ENCODE measurements around the gene CNOT3. TPM values are rescaled to one million over a fixed set of nuclear protein-coding genes. Genes with fewer than 3 reads are reported as not detected.

Gene CNOT3
- total RNA-seq, 1 donor: 9.8 TPM

DNA sequence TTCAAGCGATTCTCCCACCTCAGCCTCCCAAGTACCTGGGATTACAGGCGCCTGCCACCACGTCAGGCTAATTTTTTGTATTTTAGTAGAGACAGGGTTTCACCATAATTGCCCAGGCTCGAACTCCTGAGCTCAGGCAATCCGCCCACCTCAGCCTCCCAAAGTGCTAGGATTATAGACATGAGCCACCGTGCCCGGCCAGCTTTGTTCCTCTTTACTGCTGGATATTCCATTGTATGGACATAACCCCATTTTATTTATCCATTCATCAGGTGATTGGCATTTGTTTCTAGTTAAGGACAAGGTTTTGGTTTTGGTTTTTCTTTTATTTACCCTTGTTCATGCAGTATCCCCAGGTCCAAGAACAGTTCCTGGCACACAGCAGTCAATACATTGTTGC, 59.0 kb downstream of the CNOT3 start:
- no peak overlapping the region for H3K4me3 ChIP-seq (ENCODE audit: low read depth, low read length)
- no peak for TF ChIP-seq CTCF (IDR thresholded peaks at IDR 0.05; ENCODE audit: insufficient read depth, low read length)
- DNase-seq (ENCODE audit: low read depth): no peak

GRCh38 chr19:54197121-54197520, 59.6 kb downstream of the CNOT3 start:
- TF ChIP-seq CTCF (IDR thresholded peaks at IDR 0.05; ENCODE audit: insufficient read depth, low read length): no peak
- no peak for DNase-seq (ENCODE audit: low read depth)
- no peak overlapping the region for H3K4me3 ChIP-seq (ENCODE audit: low read depth, low read length)

GRCh38 chr19:54199401-54199800, 61.8 kb downstream of the CNOT3 start:
- no peak overlapping the region for H3K4me3 ChIP-seq (ENCODE audit: low read depth, low read length)
- TF ChIP-seq CTCF (IDR thresholded peaks at IDR 0.05; ENCODE audit: insufficient read depth, low read length): no peak
- DNase-seq (ENCODE audit: low read depth): no peak

GRCh38 chr19:54201172-54201701, 63.7 kb downstream of the CNOT3 start:
- DNase-seq (ENCODE audit: low read depth): no peak
- peak overlapping the region; percentile 71 for H3K4me3 ChIP-seq (ENCODE audit: low read depth, low read length)
- no peak for TF ChIP-seq CTCF (IDR thresholded peaks at IDR 0.05; ENCODE audit: insufficient read depth, low read length)

- no peak for DNase-seq (ENCODE audit: low read depth)
- peak overlapping the region; percentile 71 for H3K4me3 ChIP-seq (ENCODE audit: low read depth, low read length)
- TF ChIP-seq CTCF (IDR thresholded peaks at IDR 0.05; ENCODE audit: insufficient read depth, low read length): no peak
Observed at GRCh38 chr19:54201980-54202379, 64.4 kb downstream of the CNOT3 start.

- DNase-seq (ENCODE audit: low read depth): peak; percentile 30
Observed at GRCh38 chr19:54203151-54203611, 65.6 kb downstream of the CNOT3 start.

More at GRCh38 chr19:54203151-54203611, 65.6 kb downstream of the CNOT3 start:
- peak overlapping the region; percentile 71 for H3K4me3 ChIP-seq (ENCODE audit: low read depth, low read length)
- TF ChIP-seq CTCF (IDR thresholded peaks at IDR 0.05; ENCODE audit: insufficient read depth, low read length): no peak

All from fibroblast of the aortic adventitia (primary cell).